Sigmoid colon (tissue), 7 donors: ENCODE data around the gene ZC3H13. TPM values are rescaled to one million over a fixed set of nuclear protein-coding genes. Genes with fewer than 3 reads are reported as not detected.

Source experiments
- DNase-seq: peaks from one replicate; pipeline ENCODE4 v3.0.0-alpha.2; 2019
- H3K27ac ChIP-seq, 4 donors: fragments of 200-600 bp; sonication (generic); one replicate each; pipeline ENCODE4 v1.5.1; 2016 to 2019; ENCODE audit warnings: mild to moderate bottlenecking in 1 of 4
- H3K27me3 ChIP-seq, 3 donors: fragments of 200-600 bp; sonication (generic); one replicate each; pipeline ENCODE4 v1.5.1; 2019; ENCODE audit warnings: mild to moderate bottlenecking in 1 of 3
- H3K36me3 ChIP-seq, 4 donors: fragments of 200-600 bp; sonication (generic); one replicate each; pipeline ENCODE4 v1.5.1; 2016 to 2019
- H3K4me1 ChIP-seq, 4 donors: fragments of 200-600 bp; sonication (generic); one replicate each; pipeline ENCODE4 v1.5.1; 2017 to 2019
- H3K4me3 ChIP-seq, 4 donors: fragments of 200-600 bp; sonication (generic); one replicate each; pipeline ENCODE4 v1.5.1; 2017 to 2019; ENCODE audit warnings: mild to moderate bottlenecking in 2 of 4, moderate library complexity in 1 of 4
- H3K9me3 ChIP-seq, 4 donors: fragments of 200-600 bp in 3 of 4; sonication (generic) in 3 of 4; one replicate each; pipeline versions ENCODE4 v1.5.1 to v1.6.1; 2013 to 2019
- CTCF ChIP-seq, 4 experiments: fragments of 450-650 bp in 3 of 4; fragments of 200-600 bp in 1 of 4; IDR thresholded peaks; one replicate each; pipeline ENCODE4 v1.5.1; 2016 to 2019; ENCODE audit warnings: antibody characterized with exemption in 4 of 4, mild to moderate bottlenecking in 3 of 4, moderate library complexity in 2 of 4
- EP300 ChIP-seq, 4 donors: sonication (generic); formaldehyde crosslinking; IDR thresholded peaks; one replicate each; pipeline ENCODE4 v1.6.1; 2017; ENCODE audit warnings: antibody characterized with exemption in 4 of 4
- POLR2A ChIP-seq, 2 donors: fragments of 450-650 bp; IDR thresholded peaks; one replicate each; pipeline ENCODE4 v1.6.1; 2016; ENCODE audit warnings: antibody characterized with exemption in 2 of 2, mild to moderate bottlenecking in 2 of 2, moderate library complexity in 2 of 2
- POLR2AphosphoS5 ChIP-seq, 4 donors: sonication (generic); formaldehyde crosslinking; IDR thresholded peaks; one replicate each; pipeline ENCODE4 v1.6.1; 2017; ENCODE audit warnings: antibody characterized with exemption in 4 of 4
- WGBS, 2 donors: extraction: QIAGEN DNeasy Blood & Tissue Kit; methylation state at CpG; one replicate each; pipeline ENCODE4 v1.1.7; 2013; 5-methylcytosine and 5-hydroxymethylcytosine counted together
- intact Hi-C: fragments of 100-400 bp; cut with DNase I; formaldehyde crosslinking; loops from one replicate; pipeline ENCODE4 v1.15.1; 2023
- polyA plus RNA-seq, 3 donors: library from polyadenylated mRNA; stranded (reverse); fragments of 200-250 nt; gene quantifications; one replicate each; pipeline ENCODE4 v1.2.3, GENCODE V29; 2013
- total RNA-seq, 4 donors: library from RNA; depleted of rRNA; stranded (reverse); fragments of >200 nt; gene quantifications; one replicate each; pipeline ENCODE4 v1.1.0, GENCODE V29; 2016
- donor health status: healthy with polysubstance abuse.
- donor health status: Bipolar disorder and iron deficiency.
- donor health status: healthy.

ZC3H13 gene
- total and polyA plus RNA-seq, 7 donors = 5.8 to 45.3 (median 30.9) TPM

- H3K4me3 ChIP-seq = no peak overlapping the region
- intact Hi-C loops = no loop called here
- no peaks in the 10 kb centered on the region for H3K9me3 ChIP-seq
- H3K27me3 ChIP-seq = no peaks in the 10 kb centered on the region
- no peak for DNase-seq
- 73 to 82% methylated on average over 5 of the region's 5 CpGs for WGBS, 2 donors
- no peak for TF ChIP-seq POLR2AphosphoS5 (IDR thresholded peaks at IDR 0.05)
- TF ChIP-seq EP300 (IDR thresholded peaks at IDR 0.05) = no peak
- TF ChIP-seq POLR2A (IDR thresholded peaks at IDR 0.05) = no peak
- no peak for TF ChIP-seq CTCF (IDR thresholded peaks at IDR 0.05)
- no peaks in the 10 kb centered on the region for H3K36me3 ChIP-seq
- no peak overlapping the region for H3K27ac ChIP-seq
- no peaks in the 10 kb centered on the region for H3K4me1 ChIP-seq
These were observed 36.4 kb upstream of the ZC3H13 start for GRCh38 chr13:46088821-46089562.

GRCh38 chr13:46087481-46087880 lies 34.9 kb upstream of the ZC3H13 start:
- H3K27me3 ChIP-seq = no peaks in the 10 kb centered on the region
- H3K4me1 ChIP-seq = no peaks in the 10 kb centered on the region
- TF ChIP-seq EP300 (IDR thresholded peaks at IDR 0.05) (no peak), POLR2A (IDR thresholded peaks at IDR 0.05) (no peak), CTCF (IDR thresholded peaks at IDR 0.05) (no peak), POLR2AphosphoS5 (IDR thresholded peaks at IDR 0.05) (no peak)
- H3K9me3 ChIP-seq = no peaks in the 10 kb centered on the region
- H3K4me3 ChIP-seq = no peak overlapping the region
- no peaks in the 10 kb centered on the region for H3K36me3 ChIP-seq
- intact Hi-C loops = no loop called here
- H3K27ac ChIP-seq = no peak overlapping the region
- no peak for DNase-seq

GRCh38 chr13:46086985-46087384 lies 34.4 kb upstream of the ZC3H13 start:
- H3K27me3 ChIP-seq = no peaks in the 10 kb centered on the region
- H3K27ac ChIP-seq = no peak overlapping the region
- H3K4me1 ChIP-seq = no peaks in the 10 kb centered on the region
- intact Hi-C loops = no loop called here
- 90 to 93% methylated on average over 12 of the region's 12 CpGs for WGBS, 2 donors
- H3K9me3 ChIP-seq = no peaks in the 10 kb centered on the region
- no peak for DNase-seq
- TF ChIP-seq EP300 (IDR thresholded peaks at IDR 0.05) = no peak
- TF ChIP-seq CTCF (IDR thresholded peaks at IDR 0.05) = no peak
- TF ChIP-seq POLR2AphosphoS5 (IDR thresholded peaks at IDR 0.05) = no peak
- TF ChIP-seq POLR2A (IDR thresholded peaks at IDR 0.05) = no peak
- no peaks in the 10 kb centered on the region for H3K36me3 ChIP-seq
- no peak overlapping the region for H3K4me3 ChIP-seq

GRCh38 chr13:46086421-46086922 lies 33.9 kb upstream of the ZC3H13 start:
- TF ChIP-seq POLR2A (IDR thresholded peaks at IDR 0.05) = no peak
- no peak for TF ChIP-seq CTCF (IDR thresholded peaks at IDR 0.05)
- no peak for TF ChIP-seq POLR2AphosphoS5 (IDR thresholded peaks at IDR 0.05)
- no peak for TF ChIP-seq EP300 (IDR thresholded peaks at IDR 0.05)
- H3K9me3 ChIP-seq = no peaks in the 10 kb centered on the region
- DNase-seq = no peak
- WGBS, 2 donors = 76 to 84% methylated on average over 12 of the region's 12 CpGs
- H3K4me3 ChIP-seq = no peak overlapping the region
- H3K27me3 ChIP-seq = no peaks in the 10 kb centered on the region
- H3K36me3 ChIP-seq = no peaks in the 10 kb centered on the region
- H3K27ac ChIP-seq = no peak overlapping the region
- no peaks in the 10 kb centered on the region for H3K4me1 ChIP-seq
- intact Hi-C loops = no loop called here

- H3K4me1 ChIP-seq = no peaks in the 10 kb centered on the region
- 94 to 95% methylated on average over 13 of the region's 13 CpGs for WGBS, 2 donors
- TF ChIP-seq EP300 (IDR thresholded peaks at IDR 0.05) (no peak), CTCF (IDR thresholded peaks at IDR 0.05) (no peak), POLR2AphosphoS5 (IDR thresholded peaks at IDR 0.05) (no peak), POLR2A (IDR thresholded peaks at IDR 0.05) (no peak)
These were observed 33.2 kb upstream of the ZC3H13 start for GRCh38 chr13:46085737-46086136.

More at GRCh38 chr13:46085737-46086136, 33.2 kb upstream of the ZC3H13 start:
- intact Hi-C loops = no loop called here
- H3K27ac ChIP-seq = no peak overlapping the region
- H3K27me3 ChIP-seq = no peaks in the 10 kb centered on the region
- no peak overlapping the region for H3K4me3 ChIP-seq
- DNase-seq = no peak
- H3K9me3 ChIP-seq = no peaks in the 10 kb centered on the region
- H3K36me3 ChIP-seq = no peaks in the 10 kb centered on the region
